HG03354 (cell line): Measurements from ENCODE around the gene BOLA2B.
"Not testable (repeated sequence)": the region's sequence is repeated elsewhere in the genome, so short reads cannot be mapped to it uniquely, and the experiment has no call there.

ENCODE experiments used
- ATAC-seq: cut with Tn5 transposase; IDR thresholded peaks from one replicate; pipeline ENCODE4 v1.9.1; 2021; ENCODE audit warnings: mild to moderate bottlenecking; ENCODE audit not compliant: unreplicated experiment, poor library complexity, severe bottlenecking

The BOLA2B gene

DNA sequence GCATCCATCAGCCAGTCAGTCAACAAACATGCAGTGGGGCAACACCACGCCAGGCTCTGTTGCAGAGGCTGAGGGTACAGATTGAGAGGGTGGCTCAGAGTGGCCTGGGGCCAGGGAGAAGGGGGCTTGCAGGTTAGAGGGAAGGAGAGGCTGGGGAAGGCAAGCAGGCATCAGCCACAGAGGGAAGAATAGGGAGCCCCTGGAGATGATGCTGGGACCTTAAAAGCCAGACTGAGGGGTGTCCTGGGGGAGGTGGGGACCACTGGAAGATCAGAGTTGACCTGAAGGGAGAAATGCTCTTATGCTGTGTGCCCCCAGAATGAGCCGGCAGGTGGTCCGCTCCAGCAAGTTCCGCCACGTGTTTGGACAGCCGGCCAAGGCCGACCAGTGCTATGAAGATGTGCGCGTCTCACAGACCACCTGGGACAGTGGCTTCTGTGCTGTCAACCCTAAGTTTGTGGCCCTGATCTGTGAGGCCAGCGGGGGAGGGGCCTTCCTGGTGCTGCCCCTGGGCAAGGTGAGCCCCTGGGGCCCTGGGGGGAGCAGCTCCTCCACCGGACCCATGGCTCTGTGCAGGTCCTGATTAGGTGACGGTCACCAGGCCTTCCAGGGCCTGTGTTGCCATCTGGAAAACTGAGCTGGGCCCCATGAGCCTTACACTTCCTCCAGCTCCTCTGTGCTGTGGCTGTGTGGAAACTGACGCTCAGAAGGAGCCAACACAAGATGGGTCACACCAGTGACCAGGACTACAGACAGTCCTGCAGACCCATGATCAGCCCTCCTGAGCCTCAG lies 8.4 kb downstream of the BOLA2B start:
- no peak for ATAC-seq

DNA sequence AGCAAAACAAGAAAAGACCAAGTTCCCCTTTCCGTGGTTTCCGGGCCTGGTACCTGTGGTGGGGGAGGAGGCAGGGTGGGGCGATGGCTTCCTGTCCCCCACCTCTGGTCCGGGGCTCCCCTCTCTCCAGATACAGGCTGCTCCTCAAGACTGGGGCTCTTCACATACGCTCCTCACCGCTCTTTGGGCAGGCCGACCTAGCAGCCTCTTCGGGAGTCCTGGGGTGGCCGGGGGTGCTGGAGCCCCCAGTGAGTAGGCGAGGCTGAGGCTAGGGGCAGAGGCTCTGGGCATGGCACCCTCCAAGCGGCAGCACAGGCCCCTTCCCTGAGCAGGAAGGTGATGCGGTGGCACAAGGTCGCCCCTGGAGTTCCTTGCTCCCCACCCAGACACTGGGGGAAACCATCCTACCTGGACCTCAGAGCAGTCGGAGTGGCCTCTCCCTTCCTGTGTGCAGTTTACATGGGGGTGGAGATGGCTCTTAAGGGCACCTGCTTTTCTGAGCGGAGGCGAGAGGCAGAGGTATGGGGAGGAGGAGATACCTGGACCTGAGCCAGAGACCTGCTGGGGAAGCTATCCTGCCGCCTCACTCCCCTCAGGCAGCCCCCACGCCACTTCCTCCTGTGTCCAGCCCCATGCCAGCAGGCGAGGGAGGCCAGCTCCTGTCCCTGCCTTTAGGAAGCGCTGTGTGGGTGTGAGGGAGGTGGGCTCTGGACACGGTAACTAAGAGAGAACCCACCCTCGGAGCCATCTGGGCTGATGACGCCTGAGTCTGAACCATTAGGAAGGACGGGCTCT lies 9.2 kb downstream of the BOLA2B start:
- ATAC-seq, result peak; percentile 2

DNA sequence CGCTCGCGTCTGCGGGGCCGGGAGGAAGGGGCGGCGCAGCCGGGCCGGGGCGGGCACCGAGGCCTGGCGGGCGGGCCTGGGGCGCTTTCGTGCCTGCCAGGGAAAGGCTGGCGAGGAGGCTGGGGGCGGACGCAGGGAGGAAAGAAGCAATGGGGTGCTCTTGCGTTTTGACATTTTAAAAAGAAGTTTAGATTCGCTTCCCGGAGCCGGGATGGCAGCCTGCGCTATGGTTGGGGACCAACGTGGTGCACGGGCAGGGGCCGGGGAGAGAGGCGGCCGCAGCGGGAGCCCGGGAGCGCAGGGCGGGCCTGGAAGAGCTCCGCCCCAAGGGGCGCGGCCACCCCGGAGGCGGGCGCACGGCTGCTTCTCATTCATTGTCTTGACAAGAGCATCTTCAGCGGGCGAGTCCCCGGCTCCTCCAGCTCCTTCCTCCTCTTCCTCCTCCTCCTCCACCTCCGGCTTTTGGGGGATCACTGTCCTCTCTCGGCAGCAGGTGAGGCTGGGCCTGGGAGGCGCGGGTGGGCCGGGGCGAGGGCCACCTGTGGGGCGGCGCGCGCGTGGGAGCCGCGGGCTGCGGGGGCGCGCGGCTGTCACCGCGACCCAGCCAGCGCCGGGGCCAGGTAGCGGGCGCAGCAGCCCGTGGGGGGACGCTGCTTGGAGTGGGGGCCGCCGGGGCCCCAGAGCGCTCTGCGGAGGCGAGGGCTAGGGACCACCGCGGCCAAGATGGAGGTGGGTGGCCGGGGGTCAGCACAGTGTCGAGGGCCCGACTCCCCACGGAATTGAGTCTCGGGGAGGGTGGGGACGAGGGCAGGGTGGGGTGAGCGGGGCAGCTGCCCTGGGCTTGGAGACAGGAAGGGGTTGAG lies 10.0 kb downstream of the BOLA2B start, which contains the start of gene CORO1A:
CORO1A (plus strand) TSS at position 370 of the 863 bp plus-strand sequence. CDS start 1,608 bp downstream, outside the sequence.
- ATAC-seq, result peak; percentile 65

DNA sequence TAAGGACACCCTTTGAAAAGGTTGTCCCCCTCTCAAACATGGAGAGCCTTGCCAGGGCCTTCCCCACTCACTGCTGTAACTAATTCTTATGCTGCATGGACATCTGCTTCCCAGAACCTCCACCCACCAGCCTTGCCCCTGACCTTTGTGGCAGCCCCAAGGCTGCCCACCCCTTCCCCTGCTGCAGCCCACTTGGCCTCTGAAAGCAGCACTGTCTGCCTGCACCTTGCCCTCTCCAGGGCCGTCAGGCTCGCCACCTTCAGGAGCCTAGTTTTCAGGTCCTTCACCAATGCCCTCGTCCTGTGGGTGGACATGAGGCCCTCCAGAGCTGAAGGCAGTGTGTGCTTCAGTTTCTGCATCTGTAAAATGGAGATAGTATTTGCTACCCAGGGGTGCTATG lies 12.7 kb downstream of the BOLA2B start:
- no peak for ATAC-seq

DNA sequence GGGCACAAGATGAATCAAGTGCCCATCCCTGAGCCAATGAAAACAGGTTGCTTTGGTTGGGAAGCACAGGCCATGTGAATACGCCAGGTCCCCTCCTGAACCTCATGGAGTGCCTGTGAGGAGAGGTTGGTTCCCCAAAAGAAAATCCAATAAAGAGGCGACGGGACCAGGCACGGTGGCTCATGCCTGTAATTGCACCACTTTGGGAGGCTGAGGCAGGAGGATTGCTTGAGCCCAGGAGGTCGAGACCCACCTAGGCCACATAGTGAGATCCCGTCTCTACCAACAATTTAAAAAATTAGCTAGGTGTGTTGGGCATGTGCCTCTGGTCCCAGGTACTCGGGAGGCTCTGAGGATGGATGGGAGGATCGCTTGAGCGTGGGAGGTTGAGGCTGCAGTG lies 13.5 kb downstream of the BOLA2B start:
- no peak for ATAC-seq

DNA sequence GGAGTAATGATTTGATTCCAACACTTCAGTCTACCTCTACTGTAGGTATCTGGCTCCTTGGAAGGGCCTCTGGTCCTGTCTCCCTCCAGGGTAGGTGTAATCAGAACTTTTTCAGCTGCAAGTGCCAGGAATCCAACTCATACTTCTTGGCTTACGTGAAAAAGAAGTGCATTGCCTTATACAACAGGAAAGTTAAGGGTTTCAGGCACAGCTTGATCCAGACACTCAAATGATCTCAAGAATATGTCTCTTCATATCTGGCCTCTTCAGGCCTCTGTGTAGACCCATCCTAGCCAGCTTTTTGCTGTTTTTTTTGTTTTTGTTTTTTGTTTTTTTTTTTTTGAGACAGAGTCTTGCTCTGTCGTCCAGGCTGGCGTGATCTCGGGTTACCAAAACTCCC lies 14.3 kb downstream of the BOLA2B start:
- no peak for ATAC-seq

DNA sequence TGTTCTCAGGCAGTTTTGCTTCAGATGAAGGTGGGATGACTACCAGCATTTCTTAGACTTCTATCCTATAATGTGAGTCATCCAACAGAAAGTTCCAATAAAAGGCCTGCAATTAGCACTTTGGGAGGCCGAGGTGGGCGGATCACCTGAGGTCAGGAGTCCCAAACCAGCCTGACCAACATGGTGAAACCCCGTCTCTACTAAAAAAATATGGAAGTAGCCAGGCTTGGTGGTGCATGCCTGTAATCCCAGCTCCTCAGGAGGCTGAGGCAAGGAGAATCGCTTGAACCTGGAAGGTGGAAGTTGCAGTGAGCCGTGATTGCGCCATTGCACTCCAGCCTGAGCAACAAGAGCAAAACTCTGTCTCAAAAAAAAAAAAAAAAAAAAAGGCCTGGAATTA lies 16.6 kb downstream of the BOLA2B start:
- not testable (repeated sequence) for ATAC-seq

DNA sequence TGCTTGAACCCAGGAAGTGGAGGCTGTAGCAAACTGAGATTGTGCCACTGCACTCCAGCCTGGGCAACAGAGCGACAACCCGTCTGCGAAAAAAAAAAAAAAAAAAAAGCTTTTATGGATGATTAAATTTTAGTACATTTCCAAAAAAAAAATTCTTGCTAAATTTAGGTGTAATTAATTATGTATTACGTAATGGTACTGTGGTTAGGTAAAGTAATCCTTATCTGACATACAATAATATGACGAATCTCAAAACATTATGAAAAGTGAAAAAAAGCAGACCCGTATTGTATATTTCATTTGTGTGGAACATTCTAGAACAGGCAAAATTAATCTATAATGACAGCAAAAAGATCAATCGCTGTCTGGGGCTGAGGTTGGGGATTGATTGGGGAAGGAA lies 20.4 kb downstream of the BOLA2B start:
- no peak for ATAC-seq

DNA sequence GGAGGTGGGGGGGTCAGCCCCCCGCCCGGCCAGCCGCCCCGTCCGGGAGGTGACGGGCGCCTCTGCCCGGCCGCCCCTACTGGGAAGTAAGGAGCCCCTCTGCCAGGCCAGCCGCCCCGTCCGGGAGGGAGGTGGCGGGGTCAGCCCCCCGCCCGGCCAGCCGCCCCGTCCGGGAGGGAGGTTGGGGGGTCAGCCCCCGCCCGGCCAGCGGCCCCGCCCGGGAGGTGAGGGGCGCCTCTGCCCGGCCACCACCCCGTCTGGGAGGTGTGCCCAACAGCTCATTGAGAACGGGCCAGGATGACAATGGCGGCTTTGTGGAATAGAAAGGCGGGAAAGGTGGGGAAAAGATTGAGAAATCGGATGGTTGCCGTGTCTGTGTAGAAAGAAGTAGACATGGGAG lies 23.3 kb downstream of the BOLA2B start:
- ATAC-seq, result not testable (repeated sequence)

DNA sequence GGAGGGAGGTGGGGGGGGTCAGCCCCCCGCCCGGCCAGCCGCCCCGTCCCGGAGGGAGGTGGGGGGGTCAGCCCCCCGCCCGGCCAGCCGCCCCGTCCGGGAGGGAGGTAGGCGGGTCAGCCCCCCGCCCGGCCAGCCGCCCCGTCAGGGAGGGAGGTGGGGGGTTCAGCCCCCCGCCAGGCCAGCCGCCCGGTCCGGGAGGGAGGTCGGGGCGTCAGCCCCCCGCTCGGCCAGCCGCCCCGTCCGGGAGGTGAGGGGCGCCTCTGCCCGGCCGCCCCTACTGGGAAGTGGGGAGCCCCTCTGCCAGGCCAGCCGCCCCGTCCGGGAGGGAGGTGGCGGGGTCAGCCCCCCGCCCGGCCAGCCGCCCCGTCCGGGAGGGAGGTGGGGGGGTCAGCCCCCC lies 24.1 kb downstream of the BOLA2B start:
- ATAC-seq, result not testable (repeated sequence)

DNA sequence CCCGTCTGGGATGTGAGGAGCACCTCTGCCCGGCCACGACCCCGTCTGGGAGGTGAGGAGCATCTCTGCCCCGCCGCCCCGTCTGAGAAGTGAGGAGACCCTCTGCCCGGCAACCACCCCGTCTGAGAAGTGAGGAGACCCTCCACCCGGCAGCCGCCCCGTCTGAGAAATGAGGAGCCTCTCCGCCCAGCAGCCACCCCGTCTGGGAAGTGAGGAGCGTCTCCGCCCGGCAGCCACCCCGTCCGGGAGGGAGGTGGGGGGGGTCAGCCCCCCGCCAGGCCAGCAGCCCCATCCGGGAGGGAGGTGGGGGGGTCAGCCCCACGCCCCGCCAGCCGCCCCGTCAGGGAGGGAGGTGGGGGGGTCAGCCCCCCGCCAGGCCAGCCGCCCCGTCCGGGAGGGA lies 24.7 kb downstream of the BOLA2B start:
- not testable (repeated sequence) for ATAC-seq

DNA sequence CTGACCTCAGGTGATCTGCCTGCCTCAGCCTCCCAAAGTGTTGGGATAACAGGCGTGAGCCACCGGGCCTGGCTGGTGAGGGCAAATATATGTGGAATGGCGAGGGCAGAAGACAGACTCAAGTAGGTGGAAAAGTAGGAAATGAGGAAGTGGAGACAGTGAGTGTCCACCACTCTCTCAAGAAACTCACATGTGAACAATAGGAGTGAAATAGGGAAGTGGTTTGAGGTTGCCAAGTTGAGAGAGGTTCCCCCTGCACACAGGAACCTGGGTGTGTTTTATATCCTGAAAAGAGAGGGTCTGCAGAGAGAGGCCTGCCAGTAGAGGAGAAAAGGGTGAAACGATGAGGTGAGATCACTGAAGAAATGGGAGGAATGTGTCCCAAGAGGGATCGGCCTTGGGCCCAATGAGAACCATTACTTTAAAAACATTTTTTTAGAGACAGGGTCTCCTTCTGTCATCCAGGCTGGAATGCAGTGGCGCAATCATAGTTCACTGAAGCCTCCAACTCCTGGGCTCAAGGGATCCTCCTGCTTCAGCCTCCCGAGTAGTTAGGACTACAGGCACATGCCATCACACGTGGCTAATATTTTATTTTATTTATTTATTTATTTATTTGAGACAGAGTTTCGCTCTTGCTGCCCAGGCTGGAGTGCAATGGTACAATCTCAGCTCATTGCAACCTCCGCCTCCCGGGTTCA lies 27.1 kb downstream of the BOLA2B start:
- ATAC-seq, result peak; percentile 54

DNA sequence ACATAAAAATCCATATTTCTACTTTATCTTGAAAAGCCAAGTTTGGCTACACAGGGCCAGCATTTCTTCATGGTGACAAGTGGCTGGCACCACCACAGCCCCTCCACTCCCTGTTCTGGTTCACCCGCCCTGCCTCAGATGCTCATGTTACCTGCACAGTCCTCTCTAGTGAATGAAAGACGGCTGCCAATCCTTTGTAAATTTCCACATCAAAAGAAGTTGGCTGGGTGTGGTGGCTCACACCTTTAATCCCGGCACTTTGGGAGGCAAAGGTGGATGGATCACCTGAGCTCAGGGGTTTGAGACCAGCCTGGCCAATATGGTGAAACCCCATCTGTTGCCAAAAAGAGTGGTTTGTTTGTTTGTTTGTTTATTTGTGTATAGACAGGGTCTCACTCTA lies 29.9 kb downstream of the BOLA2B start:
- ATAC-seq, result no peak

DNA sequence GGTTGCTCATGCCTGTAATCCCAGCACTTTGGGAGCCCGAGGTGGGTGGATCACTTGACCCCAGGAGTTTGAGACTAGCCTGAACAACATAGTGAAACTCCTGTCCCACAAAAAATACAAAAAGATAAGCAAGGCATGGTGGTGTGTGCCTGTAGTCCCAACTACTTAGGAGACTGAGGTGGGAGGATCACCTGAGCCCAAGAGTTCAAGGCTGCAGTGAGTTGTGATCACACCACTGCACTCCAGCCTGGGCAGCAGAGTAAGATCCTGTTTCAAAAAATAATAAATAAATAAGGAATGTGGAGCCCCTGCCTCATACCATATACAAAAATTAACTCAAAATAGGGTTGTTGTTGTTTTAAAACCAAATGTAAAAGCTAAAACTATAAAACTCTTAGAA lies 36.3 kb downstream of the BOLA2B start:
- ATAC-seq, result no peak

DNA sequence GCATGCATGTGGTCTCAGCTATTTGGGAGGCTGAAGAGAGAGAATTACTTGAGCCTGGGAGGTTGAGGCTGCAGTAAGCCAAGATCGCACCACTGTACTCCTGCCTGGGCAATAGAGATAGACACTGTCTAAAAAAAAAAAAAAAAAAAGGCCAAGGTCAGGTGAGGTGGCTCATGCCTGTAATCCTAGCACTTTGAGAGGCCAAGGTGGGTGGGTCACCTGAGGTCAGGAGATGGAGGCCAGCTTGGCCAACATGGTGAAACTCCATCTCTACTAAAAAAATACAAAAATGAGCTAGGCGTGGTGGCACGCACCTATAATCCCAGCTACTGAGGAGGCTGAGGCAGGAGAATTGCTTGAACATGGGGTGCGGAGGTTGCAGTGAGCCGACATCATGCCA lies 38.3 kb downstream of the BOLA2B start:
- ATAC-seq, result no peak

DNA sequence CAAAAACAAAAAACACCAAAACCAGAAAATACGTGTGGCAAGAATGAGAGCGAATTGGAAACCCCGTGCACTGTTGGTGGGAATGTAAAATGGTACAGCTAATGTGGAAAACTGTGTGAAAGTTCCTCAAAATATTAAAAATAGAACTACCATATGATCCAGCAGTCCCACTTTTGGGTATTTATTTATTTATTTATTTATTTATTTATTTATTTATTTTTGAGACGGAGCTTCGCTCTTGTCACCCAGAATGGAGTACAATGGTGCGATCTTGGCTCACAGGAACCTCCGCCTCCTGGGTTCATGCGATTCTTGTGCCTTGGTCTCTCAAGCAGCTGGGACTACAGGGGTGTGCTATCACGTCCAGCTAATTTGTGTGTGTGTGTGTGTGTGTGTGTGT lies 40.9 kb downstream of the BOLA2B start:
- no peak for ATAC-seq

DNA sequence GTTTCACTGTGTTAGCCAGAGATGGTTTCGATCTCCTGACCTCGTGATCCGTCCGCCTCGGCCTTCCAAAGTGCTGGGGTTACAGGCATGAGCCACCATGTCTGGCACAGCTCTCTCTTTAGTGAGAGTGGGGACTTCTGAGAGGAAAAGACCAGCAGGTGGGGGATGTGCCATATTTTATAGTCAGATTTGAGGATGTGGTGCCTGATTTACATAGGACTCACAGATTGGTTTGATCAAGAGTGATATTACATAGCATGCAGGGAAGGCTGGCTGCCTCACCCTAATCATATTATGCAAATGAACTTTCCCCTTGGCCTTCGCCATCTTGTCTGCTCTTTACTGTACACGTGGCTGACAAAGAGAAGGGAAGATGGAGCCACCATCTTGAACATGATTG lies 42.4 kb downstream of the BOLA2B start:
- ATAC-seq, result no peak

DNA sequence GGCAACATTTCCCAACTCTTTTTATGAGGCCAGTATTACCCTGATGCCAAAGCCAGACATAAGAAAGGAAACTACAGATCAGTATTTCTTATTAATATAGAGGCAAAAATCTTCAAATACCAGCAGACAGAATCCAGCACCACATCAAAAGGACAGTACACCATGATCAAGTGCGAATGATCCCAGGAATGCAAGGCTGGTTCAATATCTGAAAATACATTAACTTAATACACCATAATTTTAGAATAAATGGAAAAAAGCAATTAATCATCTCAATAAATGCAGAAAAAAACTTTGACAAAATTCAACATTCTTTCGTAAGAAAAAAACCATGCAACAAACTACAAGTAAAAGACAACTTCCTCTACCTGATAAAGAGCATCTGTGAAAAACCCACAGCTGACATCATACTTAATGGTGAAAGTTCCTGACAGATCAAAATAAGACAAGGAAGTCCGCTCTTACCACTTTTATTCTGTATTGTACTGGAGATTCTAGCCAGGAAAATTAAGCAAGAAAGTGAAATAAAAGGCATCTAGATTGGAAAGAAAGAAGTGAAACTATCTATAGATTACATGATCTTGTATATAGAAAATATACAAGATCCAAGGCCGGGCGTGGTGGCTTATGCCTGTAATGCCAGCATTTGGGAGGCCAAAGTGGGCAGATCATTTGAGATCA lies 44.1 kb downstream of the BOLA2B start:
- ATAC-seq, result no peak
